Thyroid gland (tissue), 4 donors: Measurements from ENCODE around the gene KRT36.

Experiments
- CTCF ChIP-seq, 6 experiments: fragments of 200-600 bp in 3 of 6; fragments of 450-650 bp in 3 of 6; sonication (generic) in 3 of 6; IDR thresholded peaks; one replicate each; pipeline ENCODE4 v1.5.1; 2016 to 2019; ENCODE audit warnings: antibody characterized with exemption in 6 of 6, mild to moderate bottlenecking in 2 of 6, inconsistent platforms in 1 of 6, moderate library complexity in 1 of 6
- POLR2A ChIP-seq, 2 donors: fragments of 450-650 bp; IDR thresholded peaks; one replicate each; pipeline ENCODE4 v1.6.1; 2017; ENCODE audit warnings: antibody characterized with exemption in 2 of 2, mild to moderate bottlenecking in 2 of 2, moderate library complexity in 1 of 2

GRCh38 chr17:41446806-41447205 is 42.9 kb downstream of the KRT36 start:
- no peak for TF ChIP-seq CTCF (IDR thresholded peaks at IDR 0.05)
- TF ChIP-seq POLR2A (IDR thresholded peaks at IDR 0.05), result no peak
